NOMO-1 treated with dmso at 0.1 percent for 144 hours (cell line): ENCODE measurements around the gene MLXIPL.
A peak's percentile ranks its signal among the peaks of the same experiment; 100 is the strongest.
"Not testable (repeated sequence)": the region's sequence is repeated elsewhere in the genome, so short reads cannot be mapped to it uniquely, and the experiment has no call there.

ENCODE experiments used
- DNase-seq: peaks from one replicate; lab custom pipeline; 2025; ENCODE audit not compliant: unreplicated experiment; lab: John Stamatoyannopoulos, UW

MLXIPL gene, protein sequence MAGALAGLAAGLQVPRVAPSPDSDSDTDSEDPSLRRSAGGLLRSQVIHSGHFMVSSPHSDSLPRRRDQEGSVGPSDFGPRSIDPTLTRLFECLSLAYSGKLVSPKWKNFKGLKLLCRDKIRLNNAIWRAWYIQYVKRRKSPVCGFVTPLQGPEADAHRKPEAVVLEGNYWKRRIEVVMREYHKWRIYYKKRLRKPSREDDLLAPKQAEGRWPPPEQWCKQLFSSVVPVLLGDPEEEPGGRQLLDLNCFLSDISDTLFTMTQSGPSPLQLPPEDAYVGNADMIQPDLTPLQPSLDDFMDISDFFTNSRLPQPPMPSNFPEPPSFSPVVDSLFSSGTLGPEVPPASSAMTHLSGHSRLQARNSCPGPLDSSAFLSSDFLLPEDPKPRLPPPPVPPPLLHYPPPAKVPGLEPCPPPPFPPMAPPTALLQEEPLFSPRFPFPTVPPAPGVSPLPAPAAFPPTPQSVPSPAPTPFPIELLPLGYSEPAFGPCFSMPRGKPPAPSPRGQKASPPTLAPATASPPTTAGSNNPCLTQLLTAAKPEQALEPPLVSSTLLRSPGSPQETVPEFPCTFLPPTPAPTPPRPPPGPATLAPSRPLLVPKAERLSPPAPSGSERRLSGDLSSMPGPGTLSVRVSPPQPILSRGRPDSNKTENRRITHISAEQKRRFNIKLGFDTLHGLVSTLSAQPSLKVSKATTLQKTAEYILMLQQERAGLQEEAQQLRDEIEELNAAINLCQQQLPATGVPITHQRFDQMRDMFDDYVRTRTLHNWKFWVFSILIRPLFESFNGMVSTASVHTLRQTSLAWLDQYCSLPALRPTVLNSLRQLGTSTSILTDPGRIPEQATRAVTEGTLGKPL

DNA sequence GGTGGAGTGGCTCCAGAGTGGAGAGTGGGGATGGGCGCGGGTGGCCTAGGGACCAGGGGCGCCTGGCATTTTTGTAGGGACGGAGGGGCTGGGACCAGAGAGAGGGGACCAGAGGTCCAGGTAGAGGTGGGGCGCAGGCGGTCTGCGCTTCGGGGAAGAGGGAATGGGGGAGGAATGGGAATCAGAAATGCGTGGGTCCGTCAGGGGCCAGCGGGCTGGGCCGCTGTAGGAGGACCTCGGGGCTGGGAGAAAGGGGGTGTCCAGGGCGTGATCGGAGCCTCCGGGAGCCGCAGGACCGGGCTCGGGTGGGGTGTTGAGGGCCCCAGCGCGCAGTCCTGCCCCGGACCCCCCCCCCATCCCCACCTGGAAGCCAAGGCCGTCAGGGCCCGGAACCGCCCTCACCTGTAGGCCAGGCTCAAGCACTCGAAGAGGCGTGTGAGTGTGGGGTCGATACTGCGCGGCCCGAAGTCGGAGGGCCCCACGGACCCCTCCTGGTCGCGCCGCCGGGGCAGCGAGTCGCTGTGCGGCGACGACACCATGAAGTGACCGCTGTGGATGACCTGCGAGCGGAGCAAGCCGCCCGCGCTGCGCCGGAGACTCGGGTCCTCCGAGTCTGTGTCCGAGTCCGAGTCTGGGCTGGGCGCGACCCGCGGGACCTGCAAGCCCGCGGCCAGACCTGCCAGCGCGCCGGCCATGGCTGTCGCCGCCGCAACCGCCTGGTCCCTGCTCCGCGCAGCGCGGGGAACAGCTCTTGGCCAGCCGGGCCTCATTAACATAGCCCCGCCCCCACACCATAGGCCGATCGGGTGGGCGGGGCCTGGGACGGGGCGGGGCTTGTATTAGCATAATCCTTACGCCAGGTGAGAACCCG, at the start of gene MLXIPL:
Gene MLXIPL, minus strand, starts transcription at position 725 of the 871 bp plus-strand sequence. Its CDS starts 30 bp downstream, at position 695.
- no peak for DNase-seq

DNA sequence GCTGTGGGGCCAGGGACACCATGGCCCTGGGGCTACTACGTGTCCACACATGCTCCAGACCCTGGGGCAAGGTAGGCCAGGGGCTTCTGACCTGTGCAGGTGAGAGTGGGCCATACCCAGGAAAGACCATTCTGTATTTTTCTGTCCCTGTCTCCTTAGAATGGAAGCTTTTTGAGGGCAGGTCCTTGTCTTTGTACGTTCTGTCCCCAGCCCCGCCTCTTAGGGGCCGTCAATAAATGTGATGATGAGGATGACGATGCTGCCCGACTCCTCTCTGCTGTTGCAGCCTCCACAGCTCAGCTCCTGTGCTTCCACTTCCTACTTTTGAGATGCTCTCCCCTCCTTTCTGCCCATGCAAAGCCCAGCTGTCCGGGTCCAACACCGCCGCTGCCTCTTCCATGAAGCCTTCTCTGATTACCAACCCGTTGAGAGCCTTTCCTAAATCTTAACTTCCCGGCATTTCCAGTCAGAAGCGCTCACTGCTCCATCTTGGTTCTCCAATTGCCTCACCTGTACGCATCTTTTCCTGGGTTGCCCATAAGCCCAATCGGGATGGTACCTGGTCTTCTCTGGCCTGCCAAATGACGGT, 47.6 kb upstream of the MLXIPL start:
- no peak for DNase-seq

DNA sequence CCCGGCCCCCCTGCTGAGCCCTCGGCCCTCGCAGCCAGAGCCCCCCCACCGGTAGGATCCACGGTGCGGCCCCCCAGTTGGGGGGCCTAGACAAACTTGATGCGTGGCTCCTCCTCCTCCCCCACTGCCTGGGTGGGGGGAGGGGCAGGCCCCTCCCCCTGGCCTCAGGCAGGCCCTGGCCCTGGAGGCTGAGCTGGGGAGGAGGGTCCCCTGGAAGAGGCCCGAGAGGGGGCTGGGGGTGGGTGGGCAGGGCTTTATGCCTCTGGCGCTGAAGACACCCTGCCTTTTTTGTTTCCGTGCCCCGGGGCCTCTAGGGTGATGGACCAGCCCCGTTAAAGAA, 47.0 kb upstream of the MLXIPL start:
- no peak for DNase-seq

DNA sequence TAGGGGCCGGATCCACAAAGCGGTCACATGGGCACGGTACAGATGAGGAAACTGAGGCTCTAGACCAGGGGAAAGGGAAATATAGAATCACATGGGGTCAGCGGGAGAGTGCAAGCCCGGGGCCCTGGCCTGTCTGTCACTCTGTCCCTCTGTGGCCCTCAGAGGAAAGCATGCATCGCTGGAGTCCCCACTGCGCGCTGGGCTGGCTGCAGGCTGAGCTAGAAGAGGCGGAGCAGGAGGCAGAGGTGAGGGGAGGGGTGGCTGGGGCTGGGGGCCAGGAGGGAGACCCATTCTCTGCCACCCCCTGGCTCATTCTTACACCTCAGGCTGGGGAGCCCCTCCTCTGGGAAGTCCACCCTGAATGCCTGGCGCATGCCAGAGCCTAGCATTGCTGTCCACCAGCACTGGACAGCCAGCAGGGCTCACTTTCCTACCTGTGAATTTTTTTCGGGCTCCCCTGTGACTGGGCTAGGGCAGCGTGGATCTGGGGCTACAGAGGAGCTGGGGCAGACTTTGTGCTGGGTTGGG, 45.6 kb upstream of the MLXIPL start:
- DNase-seq: no peak

DNA sequence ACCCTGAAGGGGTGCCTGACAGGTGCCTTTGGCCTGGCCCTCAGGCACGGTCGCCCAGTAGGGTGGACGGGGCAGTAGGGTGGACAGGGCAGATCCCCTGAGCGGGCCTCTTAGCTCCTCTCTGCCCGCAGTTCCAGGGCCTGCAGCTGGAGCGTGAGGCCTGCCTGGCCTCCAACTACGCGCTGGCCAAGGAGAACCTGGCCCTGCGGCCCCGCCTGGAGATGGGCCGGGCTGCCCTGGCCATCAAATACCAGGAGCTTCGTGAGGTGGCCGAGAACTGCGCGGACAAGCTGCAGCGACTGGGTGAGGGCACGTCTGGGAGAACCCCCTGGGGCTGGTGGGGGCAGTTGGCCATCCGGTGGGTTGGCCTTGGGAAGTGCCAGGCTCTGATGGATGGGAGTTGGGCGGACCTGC, 45.0 kb upstream of the MLXIPL start:
- no peak for DNase-seq

DNA sequence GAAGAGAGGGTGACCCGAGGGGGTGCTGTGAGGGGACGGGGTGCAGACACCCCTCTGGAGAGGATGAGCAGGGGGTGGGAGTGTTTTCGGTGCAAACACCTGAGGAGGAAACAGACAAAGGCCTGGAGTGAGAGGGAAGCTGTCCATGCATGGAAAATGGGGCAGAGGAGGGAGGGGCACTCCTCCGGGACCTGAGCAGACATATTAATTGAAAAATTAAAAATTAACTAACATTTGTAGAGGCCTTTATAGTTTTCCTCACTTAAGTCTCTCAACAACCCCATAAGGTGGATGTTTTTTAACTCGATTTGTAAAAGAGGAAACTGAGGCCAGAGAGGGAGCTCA, 44.5 kb upstream of the MLXIPL start:
- DNase-seq: no peak

DNA sequence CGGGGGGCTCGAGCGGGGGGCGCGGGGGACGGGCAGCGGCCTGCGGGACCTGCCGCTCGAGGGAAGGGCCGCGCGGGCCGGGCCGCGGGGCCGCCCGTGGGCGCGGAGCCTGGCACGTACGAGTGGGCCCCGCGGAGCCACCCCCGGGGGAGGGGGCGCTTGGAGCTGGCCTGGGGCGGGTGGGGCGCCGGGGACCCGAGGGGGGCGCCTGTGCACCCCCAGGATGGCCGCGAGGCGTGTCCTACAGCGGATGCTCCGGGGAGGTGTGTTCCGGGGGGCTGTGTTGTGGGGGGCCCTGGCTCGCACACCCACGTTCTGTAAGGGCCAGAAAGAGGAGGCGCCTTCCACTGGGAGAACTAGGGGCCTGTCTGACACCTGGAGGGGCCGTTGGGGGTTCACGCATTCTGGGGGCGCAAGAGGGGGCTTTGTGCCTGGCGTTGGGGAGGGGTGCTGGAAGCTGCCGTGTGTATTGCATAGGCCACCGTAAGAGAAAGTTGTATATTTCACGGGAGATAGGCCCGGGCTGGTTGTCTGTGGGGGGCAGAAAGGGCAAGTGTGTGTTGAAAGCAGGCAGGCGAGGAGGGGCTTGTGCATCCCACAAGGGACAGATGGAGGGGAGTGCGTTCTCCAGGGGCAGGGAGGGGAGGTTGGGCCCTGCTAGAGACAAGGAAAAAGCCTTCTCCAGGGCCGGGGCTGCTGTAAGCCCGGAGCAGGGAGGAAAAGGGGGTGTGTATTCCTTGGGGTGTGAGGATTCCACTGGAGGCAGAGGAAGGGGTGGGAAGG, 44.0 kb upstream of the MLXIPL start:
- DNase-seq: no peak

DNA sequence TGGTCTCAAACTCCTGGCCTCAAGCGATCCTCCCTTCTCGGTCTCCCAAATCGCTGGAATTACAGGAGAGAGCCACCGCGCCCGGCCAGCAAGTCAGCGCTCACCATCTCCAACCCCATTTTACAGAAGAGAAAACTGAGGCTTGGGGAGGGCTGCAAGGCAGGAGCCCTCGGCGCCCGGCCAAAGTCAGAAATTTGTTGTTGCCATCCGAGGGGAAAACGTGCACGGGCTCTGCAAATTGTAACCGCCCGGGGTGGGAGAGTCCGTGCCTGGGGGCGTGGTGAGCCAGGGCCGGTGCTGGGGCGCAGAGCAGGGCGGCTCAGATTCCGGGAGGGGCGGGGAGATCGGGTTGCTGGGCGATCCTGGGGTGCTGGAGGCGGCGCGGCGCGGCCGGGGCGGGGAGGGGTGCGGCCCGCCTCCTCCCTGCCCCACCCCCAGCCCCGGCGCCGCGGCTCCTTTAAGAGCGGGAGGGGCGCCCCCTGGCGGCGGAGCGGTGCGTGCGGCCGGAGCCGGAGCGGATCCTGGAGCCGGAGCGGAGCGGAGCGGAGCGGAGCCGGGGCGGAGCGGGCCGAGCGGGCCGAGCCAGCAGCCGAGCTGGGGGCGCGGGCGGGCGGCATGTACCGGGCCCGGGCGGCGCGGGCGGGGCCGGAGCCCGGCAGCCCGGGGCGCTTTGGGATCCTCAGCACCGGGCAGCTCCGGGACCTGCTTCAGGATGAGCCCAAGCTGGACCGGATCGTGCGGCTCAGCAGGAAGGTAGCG, 43.2 kb upstream of the MLXIPL start, which contains the start of gene VPS37D:
Gene VPS37D, plus strand, starts transcription at position 488 of the 759 bp plus-strand sequence. Its CDS starts 128 bp downstream, at position 616.
- peak; percentile 98 for DNase-seq

DNA sequence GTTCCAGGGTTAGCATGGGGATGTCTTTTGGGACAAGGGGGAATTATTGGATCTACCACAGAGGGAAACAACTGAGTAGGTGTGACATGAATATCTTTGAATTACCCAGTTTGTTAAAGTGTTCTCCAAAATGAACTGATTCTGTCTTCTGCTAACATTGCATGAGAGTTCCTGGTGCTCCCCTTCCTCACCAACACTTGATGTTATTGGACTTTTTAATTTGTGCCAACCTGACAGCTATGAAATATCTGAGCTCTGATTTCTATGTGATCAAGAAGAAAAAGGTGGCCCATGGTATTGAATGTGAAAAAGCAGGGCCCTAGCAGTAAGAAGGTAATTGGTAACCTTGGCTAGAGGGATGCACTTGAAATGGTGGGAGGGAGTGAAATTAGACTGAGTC, 38.7 kb upstream of the MLXIPL start:
- no peak for DNase-seq

DNA sequence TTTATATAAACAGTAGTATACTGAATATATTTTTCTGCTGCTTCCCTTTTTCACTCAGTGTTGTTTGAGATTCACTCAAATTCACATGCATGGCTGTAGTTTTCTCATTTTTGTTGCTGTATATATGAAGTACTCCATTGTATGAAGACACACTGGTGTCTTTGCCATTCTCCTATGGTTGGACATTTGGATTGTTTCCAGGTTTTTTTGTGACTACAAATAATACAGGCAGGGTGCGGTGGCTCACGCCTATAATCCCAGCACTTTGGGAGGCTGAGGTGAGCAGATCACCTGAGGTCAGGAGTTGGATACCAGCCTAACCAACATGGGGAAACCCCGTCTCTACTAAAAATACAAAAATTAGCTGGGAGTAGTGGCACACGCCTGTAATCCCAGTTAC, 36.3 kb upstream of the MLXIPL start:
- not testable (repeated sequence) for DNase-seq

DNA sequence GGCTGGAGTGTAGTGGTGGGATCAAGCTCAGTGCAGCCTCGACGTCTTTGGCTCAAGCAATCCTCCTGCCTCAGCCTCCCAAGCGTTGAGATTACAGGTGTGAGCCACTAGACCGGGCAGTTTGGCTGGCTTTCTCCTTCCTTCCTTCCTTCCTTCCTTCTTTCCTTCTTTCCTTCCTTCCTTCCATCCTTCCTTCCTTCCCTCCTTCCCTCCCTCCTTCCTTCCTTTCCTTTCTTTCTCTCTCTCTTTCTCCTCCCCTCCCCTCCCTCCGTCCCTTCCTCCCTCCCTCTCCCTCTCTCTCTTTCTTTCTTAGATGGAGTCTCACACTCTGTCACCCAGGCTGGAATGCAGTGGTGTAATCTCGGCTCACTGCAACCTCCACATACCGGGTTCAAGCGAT, 35.7 kb upstream of the MLXIPL start:
- no peak for DNase-seq

DNA sequence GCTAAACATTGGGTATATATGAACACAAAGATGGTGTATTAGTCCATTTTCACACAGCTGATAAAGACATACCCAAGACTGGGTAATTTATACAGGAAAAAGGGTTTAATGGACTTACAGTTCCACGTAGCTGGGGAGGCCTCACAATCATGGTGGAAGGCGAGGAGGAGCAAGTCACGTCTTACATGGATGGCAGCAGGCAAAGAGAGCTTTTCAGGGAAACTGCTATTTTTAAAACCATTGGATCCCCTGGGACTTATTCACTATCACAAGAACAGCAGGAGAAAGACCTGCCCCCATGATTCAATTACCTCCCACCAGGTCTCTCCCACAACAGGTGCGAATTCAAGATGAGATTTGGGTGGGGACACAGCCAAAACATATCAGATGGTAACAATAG, 31.0 kb upstream of the MLXIPL start:
- not testable (repeated sequence) for DNase-seq

DNA sequence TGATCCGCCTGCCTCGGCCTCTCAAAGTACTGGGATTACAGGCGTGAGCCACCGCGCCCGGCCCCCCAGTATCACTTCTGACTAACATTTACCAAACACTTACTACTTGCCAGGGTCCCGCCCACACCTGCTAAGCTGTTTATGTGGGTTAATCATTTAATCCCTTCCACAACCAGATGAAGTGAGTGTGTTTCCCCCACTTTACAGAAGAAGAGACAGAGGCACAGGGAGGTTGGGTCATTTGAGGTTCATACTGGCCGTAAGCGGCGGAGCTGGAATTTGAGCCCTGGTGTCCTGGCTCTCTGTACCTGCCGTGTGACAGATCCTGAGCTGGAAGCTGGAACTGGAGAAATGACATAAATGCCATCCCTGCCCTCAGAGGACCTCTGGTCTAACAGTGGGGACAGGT, 28.2 kb upstream of the MLXIPL start:
- no peak for DNase-seq

DNA sequence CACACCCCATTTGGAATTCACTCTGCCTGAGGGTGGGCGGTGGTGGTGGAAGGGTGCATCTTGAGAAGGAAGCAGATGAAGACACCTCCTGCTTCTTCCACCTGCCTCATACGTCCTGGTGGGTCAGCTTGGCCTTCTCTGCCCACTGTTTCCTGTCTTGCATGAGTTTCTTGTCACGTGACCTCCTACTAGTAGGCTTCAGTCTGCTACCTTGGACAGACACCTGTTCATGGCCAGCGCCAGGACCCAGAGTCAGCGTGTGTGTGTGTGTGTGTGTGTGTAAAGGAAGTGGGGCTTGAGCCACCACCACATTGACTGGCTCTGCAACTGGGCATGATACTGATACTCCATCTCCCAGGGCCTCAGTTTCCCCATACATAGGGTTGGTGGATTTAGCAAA, 26.2 kb upstream of the MLXIPL start:
- DNase-seq: no peak

DNA sequence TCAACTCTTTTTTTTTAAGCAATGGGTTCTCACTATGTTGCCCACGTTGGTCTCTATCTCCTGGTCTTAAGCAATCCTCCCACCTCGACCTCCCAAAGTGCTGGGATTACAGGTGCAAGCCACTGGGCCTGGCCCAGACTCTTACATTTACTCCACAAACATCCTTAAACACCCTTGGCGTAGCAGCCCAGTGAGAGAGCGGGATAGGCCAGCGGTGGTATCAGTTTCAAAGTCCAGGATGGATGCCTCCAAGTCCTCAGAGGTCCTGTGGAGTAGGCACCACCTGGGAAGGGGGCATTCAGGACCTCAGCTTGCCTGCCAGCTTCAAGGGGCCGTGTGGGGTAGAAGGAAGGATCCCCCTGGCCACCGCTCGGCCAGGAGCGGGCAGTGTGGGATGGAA, 25.3 kb upstream of the MLXIPL start:
- no peak for DNase-seq

DNA sequence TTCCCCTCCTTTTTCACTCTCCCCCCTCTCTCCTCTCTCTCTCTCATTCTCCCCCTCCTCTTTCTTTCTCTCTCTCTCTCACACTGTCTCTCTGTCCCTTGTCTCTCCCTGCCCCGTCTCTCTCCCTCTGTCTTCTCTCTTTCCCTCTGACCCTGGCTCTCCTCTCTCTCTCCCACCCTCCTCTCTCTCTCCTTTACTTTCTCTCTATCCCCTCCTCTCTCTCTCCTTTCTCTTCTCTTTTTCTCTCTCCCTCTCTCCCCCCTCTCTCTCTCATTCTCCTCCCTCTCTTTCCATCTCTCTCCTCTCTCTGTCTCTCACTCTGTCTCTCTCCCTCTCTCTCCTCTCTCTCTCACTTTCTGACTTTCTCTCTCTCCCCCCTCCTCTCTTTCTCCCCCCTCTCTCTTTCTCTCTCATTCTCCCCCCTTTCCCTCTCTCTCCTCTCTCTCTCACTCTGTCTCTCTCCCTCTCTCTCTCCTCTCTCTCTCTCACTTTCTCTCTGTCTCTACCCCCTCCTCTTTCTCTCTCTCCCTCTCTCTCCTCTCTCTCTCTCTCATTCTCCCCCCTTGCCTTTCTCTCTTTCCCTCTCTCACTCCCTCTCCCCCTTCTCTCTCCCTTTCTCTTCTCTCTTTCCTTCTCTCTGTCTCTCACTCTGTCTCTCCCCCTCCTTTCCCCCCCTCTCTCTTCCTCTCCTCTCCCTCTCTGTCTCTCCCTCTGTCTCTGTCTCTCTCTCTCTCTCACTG, 24.4 kb upstream of the MLXIPL start:
- DNase-seq: no peak

DNA sequence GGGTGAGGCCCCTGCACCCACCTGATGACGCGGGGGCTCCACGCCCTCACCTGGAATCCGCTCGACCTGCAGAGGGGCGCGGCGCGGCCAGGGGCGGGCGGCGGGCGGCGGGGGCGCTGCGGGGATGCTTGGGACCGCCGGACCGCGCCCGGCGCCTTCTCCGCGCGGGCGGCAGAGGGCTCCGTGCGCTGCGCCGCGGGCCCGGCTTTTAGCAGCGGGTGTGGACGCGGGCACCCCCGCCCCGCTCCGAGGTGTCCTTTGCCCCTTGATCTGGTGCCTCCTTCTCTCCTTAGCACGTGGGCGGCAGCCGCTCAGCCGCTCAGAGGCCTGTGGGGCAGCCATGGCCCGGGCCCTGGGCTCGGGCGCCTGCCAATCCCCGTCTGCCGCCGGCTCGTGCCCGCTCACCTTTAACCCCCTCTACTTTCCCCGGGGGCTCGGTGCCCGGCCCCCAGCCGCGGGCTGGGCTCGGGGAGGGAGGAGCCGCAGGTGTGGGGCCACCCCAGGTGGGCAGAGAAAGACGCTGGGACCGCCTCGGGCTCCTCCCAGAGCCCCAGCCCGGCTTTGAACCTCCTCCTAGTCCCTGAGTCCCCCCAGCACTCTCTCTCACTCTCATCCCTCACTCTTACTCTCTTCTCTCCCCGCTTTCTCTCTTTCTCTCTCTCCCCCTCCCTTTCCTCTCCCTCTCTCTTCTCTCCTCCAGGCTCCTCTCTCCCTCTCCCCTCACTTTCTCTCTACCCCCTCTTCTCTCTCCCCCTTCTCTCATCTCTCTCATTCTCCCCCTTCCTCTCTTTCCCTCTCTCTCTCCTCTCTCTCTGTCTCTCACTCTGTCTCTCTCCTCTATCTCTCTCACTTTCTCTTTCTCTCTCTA, 23.6 kb upstream of the MLXIPL start:
- peak; percentile 46 for DNase-seq
